Vagina (tissue), 2 donors: ENCODE data around the gene CTNNA3. TPM values are rescaled to one million over a fixed set of nuclear protein-coding genes. Genes with fewer than 3 reads are reported as not detected.

Experiments used
- DNase-seq, 2 donors: peaks; one replicate each; pipeline ENCODE4 v3.0.0-alpha.2; 2017; ENCODE audit errors: extremely low spot score in 2 of 2
- H3K27ac ChIP-seq: fragments of 200-600 bp; sonication (generic); one replicate; pipeline ENCODE4 v1.5.1; 2019
- H3K27me3 ChIP-seq: fragments of 200-600 bp; sonication (generic); one replicate; pipeline ENCODE4 v1.5.1; 2019
- H3K36me3 ChIP-seq, 2 donors: fragments of 200-600 bp; sonication (generic); one replicate each; pipeline ENCODE4 v1.5.1; 2017 to 2019
- H3K4me1 ChIP-seq: fragments of 200-600 bp; sonication (generic); one replicate; pipeline ENCODE4 v1.5.1; 2019
- H3K4me3 ChIP-seq, 2 donors: fragments of 200-600 bp; sonication (generic); 1 replicate in 1 of 2; 2 replicates in 1 of 2; pipeline ENCODE4 v1.5.1; 2016 to 2019
- H3K9me3 ChIP-seq: fragments of 200-600 bp; sonication (generic); one replicate; pipeline ENCODE4 v1.5.1; 2019
- POLR2A ChIP-seq, 2 donors: fragments of 450-650 bp; IDR thresholded peaks; one replicate each; pipeline ENCODE4 v1.6.1; 2017; ENCODE audit warnings: antibody characterized with exemption in 2 of 2, mild to moderate bottlenecking in 2 of 2, moderate library complexity in 2 of 2
- POLR2AphosphoS5 ChIP-seq, 2 donors: sonication (generic); formaldehyde crosslinking; IDR thresholded peaks; one replicate each; pipeline ENCODE4 v1.9.0; 2017; ENCODE audit warnings: antibody characterized with exemption in 2 of 2, mild to moderate bottlenecking in 2 of 2, low read depth in 1 of 2; ENCODE audit not compliant: insufficient read depth in 1 of 2
- intact Hi-C: fragments of 100-400 bp; cut with DNase I; formaldehyde crosslinking; loops from one replicate; pipeline ENCODE4 v1.15.1; 2023
- total RNA-seq: library from RNA; depleted of rRNA; stranded (reverse); fragments of >200 nt; gene quantifications from one replicate; pipeline ENCODE4 v1.2.3, GENCODE V29; 2016
- TF ChIP-seq, protein P1 (sequence below), 3 experiments: fragments of 450-650 bp in 2 of 3; fragments of 200-600 bp in 1 of 3; sonication (generic) in 1 of 3; IDR thresholded peaks; one replicate each; pipeline ENCODE4 v1.5.1; 2017 to 2019; ENCODE audit warnings: antibody characterized with exemption in 3 of 3, mild to moderate bottlenecking in 2 of 3, moderate library complexity in 2 of 3

CTNNA3 gene
- total RNA-seq, 1 donor from 2014 or later, result 0.98 TPM

GRCh38 chr10:66277481-66277880 is 1418.5 kb downstream of the CTNNA3 start:
- no peaks in the 10 kb centered on the region for H3K36me3 ChIP-seq
- intact Hi-C loops, result no loop called here
- H3K9me3 ChIP-seq, result no peaks in the 10 kb centered on the region
- H3K27me3 ChIP-seq, result no peaks in the 10 kb centered on the region
- H3K27ac ChIP-seq, result no peak overlapping the region
- no peaks in the 10 kb centered on the region for H3K4me1 ChIP-seq
- no peak for DNase-seq
- TF ChIP-seq, protein P1, sequence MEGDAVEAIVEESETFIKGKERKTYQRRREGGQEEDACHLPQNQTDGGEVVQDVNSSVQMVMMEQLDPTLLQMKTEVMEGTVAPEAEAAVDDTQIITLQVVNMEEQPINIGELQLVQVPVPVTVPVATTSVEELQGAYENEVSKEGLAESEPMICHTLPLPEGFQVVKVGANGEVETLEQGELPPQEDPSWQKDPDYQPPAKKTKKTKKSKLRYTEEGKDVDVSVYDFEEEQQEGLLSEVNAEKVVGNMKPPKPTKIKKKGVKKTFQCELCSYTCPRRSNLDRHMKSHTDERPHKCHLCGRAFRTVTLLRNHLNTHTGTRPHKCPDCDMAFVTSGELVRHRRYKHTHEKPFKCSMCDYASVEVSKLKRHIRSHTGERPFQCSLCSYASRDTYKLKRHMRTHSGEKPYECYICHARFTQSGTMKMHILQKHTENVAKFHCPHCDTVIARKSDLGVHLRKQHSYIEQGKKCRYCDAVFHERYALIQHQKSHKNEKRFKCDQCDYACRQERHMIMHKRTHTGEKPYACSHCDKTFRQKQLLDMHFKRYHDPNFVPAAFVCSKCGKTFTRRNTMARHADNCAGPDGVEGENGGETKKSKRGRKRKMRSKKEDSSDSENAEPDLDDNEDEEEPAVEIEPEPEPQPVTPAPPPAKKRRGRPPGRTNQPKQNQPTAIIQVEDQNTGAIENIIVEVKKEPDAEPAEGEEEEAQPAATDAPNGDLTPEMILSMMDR (IDR thresholded peaks at IDR 0.05), result no peak
- no peak for TF ChIP-seq POLR2A (IDR thresholded peaks at IDR 0.05)
- H3K4me3 ChIP-seq, result no peak overlapping the region

GRCh38 chr10:66273966-66274519 is 1422.0 kb downstream of the CTNNA3 start:
- Histone ChIP-seq H3K36me3 (no peaks in the 10 kb centered on the region), H3K4me1 (no peaks in the 10 kb centered on the region), H3K9me3 (no peaks in the 10 kb centered on the region), H3K27me3 (no peaks in the 10 kb centered on the region), H3K4me3 (no peak overlapping the region), H3K27ac (no peak overlapping the region)
- TF ChIP-seq POLR2A (IDR thresholded peaks at IDR 0.05) (no peak), POLR2AphosphoS5 (IDR thresholded peaks at IDR 0.05; ENCODE audit: insufficient read depth in 1 of 2, low read depth in 1 of 2) (no peak)
- TF ChIP-seq, protein P1 (IDR thresholded peaks at IDR 0.05), result no peak
- intact Hi-C loops, result no loop called here
- DNase-seq, result no peak

DNA sequence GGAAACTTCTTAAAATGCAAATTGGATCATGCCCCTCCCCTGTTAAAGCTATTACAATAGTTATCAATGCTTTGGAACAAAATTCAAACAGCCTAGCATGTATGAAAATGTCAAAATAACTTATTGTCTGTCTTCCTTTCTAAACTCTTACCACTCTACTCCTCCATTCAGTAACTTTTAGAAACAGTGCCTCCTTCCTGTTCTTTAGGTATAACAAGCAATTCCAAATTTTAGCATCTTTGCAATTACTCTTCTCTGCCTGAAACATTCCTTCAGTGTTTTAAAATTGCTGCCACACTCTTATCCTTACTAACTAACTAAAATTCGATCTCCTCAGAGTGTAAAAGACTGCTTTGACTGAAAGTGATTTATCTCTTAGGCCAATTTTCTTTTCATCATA is 1430.6 kb downstream of the CTNNA3 start:
- TF ChIP-seq POLR2A (IDR thresholded peaks at IDR 0.05), result no peak
- TF ChIP-seq POLR2AphosphoS5 (IDR thresholded peaks at IDR 0.05; ENCODE audit: insufficient read depth in 1 of 2, low read depth in 1 of 2), result no peak
- TF ChIP-seq, protein P1 (IDR thresholded peaks at IDR 0.05), result no peak
- Histone ChIP-seq H3K4me1 (no peaks in the 10 kb centered on the region), H3K27me3 (no peaks in the 10 kb centered on the region), H3K27ac (no peak overlapping the region), H3K4me3 (no peak overlapping the region), H3K9me3 (no peaks in the 10 kb centered on the region), H3K36me3 (no peaks in the 10 kb centered on the region)
- intact Hi-C loops, result no loop called here
- DNase-seq, result no peak

- intact Hi-C loops, result no loop called here
Observed at GRCh38 chr10:66259836-66260235, 1436.2 kb downstream of the CTNNA3 start.

GRCh38 chr10:66258693-66259092 is 1437.3 kb downstream of the CTNNA3 start:
- Histone ChIP-seq H3K27me3 (no peaks in the 10 kb centered on the region), H3K4me1 (no peaks in the 10 kb centered on the region), H3K27ac (no peak overlapping the region), H3K9me3 (no peaks in the 10 kb centered on the region), H3K4me3 (no peak overlapping the region), H3K36me3 (no peaks in the 10 kb centered on the region)
- intact Hi-C loops, result no loop called here
- DNase-seq, result no peak
- TF ChIP-seq POLR2A (IDR thresholded peaks at IDR 0.05) (no peak), POLR2AphosphoS5 (IDR thresholded peaks at IDR 0.05; ENCODE audit: insufficient read depth in 1 of 2, low read depth in 1 of 2) (no peak)
- TF ChIP-seq, protein P1 (IDR thresholded peaks at IDR 0.05), result no peak

More at GRCh38 chr10:66259836-66260235, 1436.2 kb downstream of the CTNNA3 start:
- Histone ChIP-seq H3K4me3 (no peak overlapping the region), H3K4me1 (no peaks in the 10 kb centered on the region), H3K9me3 (no peaks in the 10 kb centered on the region), H3K36me3 (no peaks in the 10 kb centered on the region), H3K27ac (no peak overlapping the region), H3K27me3 (no peaks in the 10 kb centered on the region)
- no peak for TF ChIP-seq POLR2A (IDR thresholded peaks at IDR 0.05)
- TF ChIP-seq, protein P1 (IDR thresholded peaks at IDR 0.05), result no peak
- TF ChIP-seq POLR2AphosphoS5 (IDR thresholded peaks at IDR 0.05; ENCODE audit: insufficient read depth in 1 of 2, low read depth in 1 of 2), result no peak
- no peak for DNase-seq
